Measurements from ENCODE around the gene LYSET. TPM values are rescaled to one million over a fixed set of nuclear protein-coding genes. Genes with fewer than 3 reads are reported as not detected.
A peak's percentile ranks its signal among the peaks of the same experiment; 100 is the strongest.

The LYSET gene
- total and polyA plus RNA-seq, 4 donors: 7.6 to 27.4 (median 26.7) TPM

- TF ChIP-seq CTCF (IDR thresholded peaks at IDR 0.05; ENCODE audit: control extremely low read depth, extremely low read depth): no peak
- no peak for DNase-seq
- Histone ChIP-seq H3K27me3 (ENCODE audit: control insufficient read depth in 3 of 3, insufficient read depth in 3 of 3, low read length in 2 of 3) (no peaks in the 10 kb centered on the region), H3K4me3 (no peak overlapping the region), H3K27ac (ENCODE audit: low read depth in 1 of 2, low read length in 1 of 2) (no peak overlapping the region), H3K4me1 (ENCODE audit: control insufficient read depth in 5 of 5, insufficient read depth in 5 of 5, low read length in 5 of 5) (peaks cover 0 to 2% (median 0%) of the 10 kb centered on the region in 5 donors), H3K36me3 (ENCODE audit: control insufficient read depth in 4 of 4, insufficient read depth in 4 of 4, low read length in 4 of 4) (peaks cover 0 to 43% (median 28%) of the 10 kb centered on the region in 4 donors), H3K9me3 (ENCODE audit: control insufficient read depth in 4 of 4, insufficient read depth in 3 of 4, low read length in 3 of 4) (no peaks in the 10 kb centered on the region), H3K9ac (ENCODE audit: insufficient read depth in 1 of 2, low read length in 2 of 2) (no peak overlapping the region)
- WGBS, 2 donors: 92 to 98% methylated on average over 2 of the region's 2 CpGs
- no peak for ATAC-seq (ENCODE audit: insufficient read depth, low FRiP score)
Observed at GRCh38 chr14:93214598-93214997, 29.5 kb downstream of the LYSET start.

GRCh38 chr14:93219103-93219726 is 34.1 kb downstream of the LYSET start:
- Histone ChIP-seq H3K4me3 (no peak overlapping the region), H3K9ac (ENCODE audit: insufficient read depth in 1 of 2, low read length in 2 of 2) (no peak overlapping the region), H3K27me3 (ENCODE audit: control insufficient read depth in 3 of 3, insufficient read depth in 3 of 3, low read length in 2 of 3) (no peaks in the 10 kb centered on the region), H3K4me1 (ENCODE audit: control insufficient read depth in 5 of 5, insufficient read depth in 5 of 5, low read length in 5 of 5) (no peaks in the 10 kb centered on the region), H3K9me3 (ENCODE audit: control insufficient read depth in 4 of 4, insufficient read depth in 3 of 4, low read length in 3 of 4) (no peaks in the 10 kb centered on the region), H3K36me3 (ENCODE audit: control insufficient read depth in 4 of 4, insufficient read depth in 4 of 4, low read length in 4 of 4) (peaks cover 0 to 41% (median 30%) of the 10 kb centered on the region in 4 donors), H3K27ac (ENCODE audit: low read depth in 1 of 2, low read length in 1 of 2) (no peak overlapping the region)
- 55 to 72% methylated on average over 3 of the region's 3 CpGs for WGBS, 2 donors
- peak; percentile 28 for TF ChIP-seq CTCF (IDR thresholded peaks at IDR 0.05; ENCODE audit: control extremely low read depth, extremely low read depth)
- no peak for ATAC-seq (ENCODE audit: insufficient read depth, low FRiP score)
- DNase-seq: peak; percentile 49 to 77 (median 55)

- Histone ChIP-seq H3K4me1 (ENCODE audit: control insufficient read depth in 5 of 5, insufficient read depth in 5 of 5, low read length in 5 of 5) (no peaks in the 10 kb centered on the region), H3K36me3 (ENCODE audit: control insufficient read depth in 4 of 4, insufficient read depth in 4 of 4, low read length in 4 of 4) (peaks cover 0 to 35% (median 28%) of the 10 kb centered on the region in 4 donors), H3K27ac (ENCODE audit: low read depth in 1 of 2, low read length in 1 of 2) (no peak overlapping the region), H3K9ac (ENCODE audit: insufficient read depth in 1 of 2, low read length in 2 of 2) (no peak overlapping the region), H3K4me3 (no peak overlapping the region), H3K9me3 (ENCODE audit: control insufficient read depth in 4 of 4, insufficient read depth in 3 of 4, low read length in 3 of 4) (no peaks in the 10 kb centered on the region), H3K27me3 (ENCODE audit: control insufficient read depth in 3 of 3, insufficient read depth in 3 of 3, low read length in 2 of 3) (no peaks in the 10 kb centered on the region)
- ATAC-seq (ENCODE audit: insufficient read depth, low FRiP score) (no peak), DNase-seq (no peak)
- no peak for TF ChIP-seq CTCF (IDR thresholded peaks at IDR 0.05; ENCODE audit: control extremely low read depth, extremely low read depth)
Observed at GRCh38 chr14:93220509-93220908, 35.4 kb downstream of the LYSET start.

GRCh38 chr14:93223565-93223964 is 38.4 kb downstream of the LYSET start:
- Histone ChIP-seq H3K36me3 (ENCODE audit: control insufficient read depth in 4 of 4, insufficient read depth in 4 of 4, low read length in 4 of 4) (peaks cover 15 to 37% (median 35%) of the 10 kb centered on the region in 4 donors), H3K9ac (ENCODE audit: insufficient read depth in 1 of 2, low read length in 2 of 2) (no peak overlapping the region), H3K9me3 (ENCODE audit: control insufficient read depth in 4 of 4, insufficient read depth in 3 of 4, low read length in 3 of 4) (no peaks in the 10 kb centered on the region), H3K27me3 (ENCODE audit: control insufficient read depth in 3 of 3, insufficient read depth in 3 of 3, low read length in 2 of 3) (no peaks in the 10 kb centered on the region), H3K4me1 (ENCODE audit: control insufficient read depth in 5 of 5, insufficient read depth in 5 of 5, low read length in 5 of 5) (no peaks in the 10 kb centered on the region), H3K4me3 (no peak overlapping the region), H3K27ac (ENCODE audit: low read depth in 1 of 2, low read length in 1 of 2) (no peak overlapping the region)
- WGBS, 2 donors: 97 to 98% methylated on average over 27 of the region's 27 CpGs
- no peak for TF ChIP-seq CTCF (IDR thresholded peaks at IDR 0.05; ENCODE audit: control extremely low read depth, extremely low read depth)
- ATAC-seq (ENCODE audit: insufficient read depth, low FRiP score): no peak
- DNase-seq: no peak
